GM18951 (cell line): ENCODE data around the gene AIFM3.
"Not testable (repeated sequence)": the region's sequence is repeated elsewhere in the genome, so short reads cannot be mapped to it uniquely, and the experiment has no call there.

ENCODE experiments used
- POLR2A ChIP-seq: IDR thresholded peaks from 4 replicates; pipeline ENCODE4 v1.6.1; 2011; ENCODE audit warnings: mild to moderate bottlenecking; ENCODE audit not compliant: insufficient read length, insufficient read depth; ENCODE audit errors: extremely low read depth
- in situ Hi-C: fragments of 300-500 bp; cut with MboI; formaldehyde crosslinking; loops from one replicate; pipeline ENCODE4 v1.12.0; 2022; ENCODE audit warnings: low sequenced_read_pairs, mixed read lengths, inconsistent platforms; ENCODE audit not compliant: unreplicated experiment

Gene AIFM3

GRCh38 chr22:20937031-20937793 lies 29.8 kb upstream of the AIFM3 start:
- in situ Hi-C loops: no loop called here
- no peak for TF ChIP-seq POLR2A

GRCh38 chr22:20937794-20938671 lies 29.0 kb upstream of the AIFM3 start:
- TF ChIP-seq POLR2A: no peak
- in situ Hi-C loops: no loop called here

GRCh38 chr22:20939457-20940185 lies 27.4 kb upstream of the AIFM3 start:
- in situ Hi-C loops: not testable (repeated sequence)

GRCh38 chr22:20940186-20940651 lies 26.8 kb upstream of the AIFM3 start:
- in situ Hi-C loops: no loop called here
- no peak for TF ChIP-seq POLR2A

GRCh38 chr22:20940904-20941385 lies 26.1 kb upstream of the AIFM3 start:
- in situ Hi-C loops: no loop called here
- TF ChIP-seq POLR2A: no peak

- in situ Hi-C loops: not testable (repeated sequence)
Measured at GRCh38 chr22:20942203-20942902, 24.7 kb upstream of the AIFM3 start.

GRCh38 chr22:20943104-20943933 lies 23.7 kb upstream of the AIFM3 start:
- in situ Hi-C loops: no loop called here
- TF ChIP-seq POLR2A: no peak

- in situ Hi-C loops: no loop called here
- no peak for TF ChIP-seq POLR2A
Measured at GRCh38 chr22:20944042-20944441, 23.0 kb upstream of the AIFM3 start.

GRCh38 chr22:20945578-20945934 lies 21.5 kb upstream of the AIFM3 start:
- TF ChIP-seq POLR2A: no peak

GRCh38 chr22:20946080-20946986 lies 20.7 kb upstream of the AIFM3 start:
- no peak for TF ChIP-seq POLR2A
- in situ Hi-C loops: no loop called here

More at GRCh38 chr22:20945578-20945934, 21.5 kb upstream of the AIFM3 start:
- in situ Hi-C loops: no loop called here

GRCh38 chr22:20946991-20947390 lies 20.1 kb upstream of the AIFM3 start:
- TF ChIP-seq POLR2A: no peak
- in situ Hi-C loops: no loop called here

- TF ChIP-seq POLR2A: no peak
- in situ Hi-C loops: no loop called here
Measured at GRCh38 chr22:20948450-20948849, 18.6 kb upstream of the AIFM3 start.
